DLD1 (cell line): ENCODE data around the gene KCNG2.

ENCODE experiments used
- in situ Hi-C: cut with HindIII; loops from 2 replicates; pipeline ENCODE4 v1.10.0; 2017; ENCODE audit warnings: low sequenced_read_pairs

KCNG2 gene

GRCh38 chr18:79903071-79903635, 105.4 kb downstream of the KCNG2 start:
- in situ Hi-C loops: no loop called here

GRCh38 chr18:79903787-79904356, 106.1 kb downstream of the KCNG2 start:
- in situ Hi-C loops: no loop called here

- in situ Hi-C loops: no loop called here
Measured at GRCh38 chr18:79904357-79905147, 106.8 kb downstream of the KCNG2 start.

- in situ Hi-C loops: no loop called here
Measured at GRCh38 chr18:79905389-79905911, 107.7 kb downstream of the KCNG2 start.

GRCh38 chr18:79905993-79906392, 108.3 kb downstream of the KCNG2 start:
- in situ Hi-C loops: no loop called here

- in situ Hi-C loops: no loop called here
Measured at GRCh38 chr18:79906706-79907105, 109.0 kb downstream of the KCNG2 start.

- in situ Hi-C loops: no loop called here
Measured at GRCh38 chr18:79910563-79911343, 113.0 kb downstream of the KCNG2 start.

GRCh38 chr18:79911344-79912270, 113.9 kb downstream of the KCNG2 start:
- in situ Hi-C loops: no loop called here

- in situ Hi-C loops: no loop called here
Measured at GRCh38 chr18:79912409-79912991, 114.8 kb downstream of the KCNG2 start.

GRCh38 chr18:79912994-79913831, 115.5 kb downstream of the KCNG2 start:
- in situ Hi-C loops: no loop called here

GRCh38 chr18:79914614-79915160, 116.9 kb downstream of the KCNG2 start:
- in situ Hi-C loops: no loop called here

GRCh38 chr18:79915161-79916127, 117.7 kb downstream of the KCNG2 start:
- in situ Hi-C loops: no loop called here

- in situ Hi-C loops: no loop called here
Measured at GRCh38 chr18:79916128-79916494, 118.4 kb downstream of the KCNG2 start.

GRCh38 chr18:79916546-79917168, 118.9 kb downstream of the KCNG2 start:
- in situ Hi-C loops: no loop called here

GRCh38 chr18:79917169-79917852, 119.6 kb downstream of the KCNG2 start:
- in situ Hi-C loops: no loop called here

GRCh38 chr18:79917853-79918614, 120.3 kb downstream of the KCNG2 start:
- in situ Hi-C loops: no loop called here
